Stimulated activated naive CD8-positive, alpha-beta T cell treated with anti-CD3 and anti-CD28 coated beads, Interleukin-15, Interleukin-2, amounts not matched to agents 100 U/mL and 50 U/mL, for 24 hours (primary cell): Measurements from ENCODE around the gene LYZL4.

Source experiments
- ATAC-seq: fragments of 150-1000 bp; cut with Tn5 transposase; one replicate; pipeline ENCODE4 v1.10.0; 2021
- DNase-seq: peaks from one replicate; pipeline ENCODE4 v3.0.0; 2021

Gene LYZL4

GRCh38 chr3:42425736-42426407 is 15.5 kb upstream of the LYZL4 start:
- ATAC-seq (no peak), DNase-seq (no peak)

DNA sequence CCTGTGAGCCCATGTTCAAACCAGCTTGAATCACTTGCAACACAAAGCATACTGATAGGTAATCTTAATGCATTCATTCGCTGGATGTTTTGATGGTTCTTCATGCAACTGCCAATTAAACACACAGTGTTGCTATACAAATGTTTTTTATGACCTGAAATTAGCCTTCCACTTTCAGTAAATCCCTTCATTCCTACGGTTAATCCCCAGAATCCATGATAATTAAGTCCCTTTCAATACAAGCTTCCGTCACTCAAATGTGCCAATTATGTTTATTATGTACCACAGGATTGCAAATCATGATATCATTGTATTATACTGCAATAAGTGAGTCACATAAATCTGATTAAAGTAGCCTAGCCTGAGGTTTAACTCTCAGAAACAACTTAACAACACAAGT is 14.5 kb upstream of the LYZL4 start:
- DNase-seq: no peak
- ATAC-seq: no peak

DNA sequence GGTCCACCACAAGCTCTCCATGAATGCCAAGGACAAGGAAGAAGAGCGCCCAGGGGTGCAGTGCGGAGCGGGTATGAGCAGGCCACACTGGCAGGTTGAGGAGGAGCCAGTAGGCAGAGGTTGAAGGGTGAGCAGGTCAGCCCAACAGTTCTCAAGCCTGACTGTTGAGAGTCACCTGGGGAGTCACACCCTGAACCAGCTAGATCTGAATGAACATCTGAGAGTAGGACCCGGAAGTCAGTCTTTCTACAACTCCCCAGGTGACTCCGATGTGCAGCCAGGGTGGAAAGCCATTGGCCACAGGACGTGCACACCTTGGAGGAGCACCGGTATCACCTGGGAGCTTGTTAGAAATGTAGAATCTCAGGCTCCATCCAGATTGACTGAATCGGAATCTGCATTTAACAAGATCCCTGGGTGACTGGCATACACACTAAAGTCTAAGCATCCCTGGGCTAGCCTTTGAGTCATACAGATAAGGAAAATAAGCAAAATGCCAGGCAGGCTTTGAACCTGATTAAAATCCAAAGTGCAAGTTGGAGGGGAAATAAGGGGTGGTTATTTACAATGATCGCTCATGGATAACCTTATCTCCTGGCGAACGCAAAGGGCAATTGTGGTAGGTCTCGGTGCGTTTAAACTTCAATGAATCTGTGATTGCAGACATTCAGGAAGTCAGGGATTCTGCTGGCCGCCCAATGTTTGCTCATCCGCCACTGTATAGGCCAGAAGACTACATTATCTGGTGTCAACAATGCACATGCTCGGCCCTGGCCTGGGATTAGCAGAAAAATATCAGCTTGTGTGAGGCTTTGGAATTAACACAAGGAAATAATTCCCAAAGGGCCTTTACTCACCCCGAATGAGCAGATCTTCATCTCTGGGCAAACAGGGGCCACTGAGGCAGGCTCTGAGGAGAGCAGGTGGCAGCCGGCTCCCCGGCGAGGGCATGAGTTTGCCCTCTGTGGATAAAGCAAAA is 11.7 kb upstream of the LYZL4 start:
- DNase-seq (no peak), ATAC-seq (no peak)

GRCh38 chr3:42419563-42419962 is 9.2 kb upstream of the LYZL4 start:
- DNase-seq (no peak), ATAC-seq (no peak)

DNA sequence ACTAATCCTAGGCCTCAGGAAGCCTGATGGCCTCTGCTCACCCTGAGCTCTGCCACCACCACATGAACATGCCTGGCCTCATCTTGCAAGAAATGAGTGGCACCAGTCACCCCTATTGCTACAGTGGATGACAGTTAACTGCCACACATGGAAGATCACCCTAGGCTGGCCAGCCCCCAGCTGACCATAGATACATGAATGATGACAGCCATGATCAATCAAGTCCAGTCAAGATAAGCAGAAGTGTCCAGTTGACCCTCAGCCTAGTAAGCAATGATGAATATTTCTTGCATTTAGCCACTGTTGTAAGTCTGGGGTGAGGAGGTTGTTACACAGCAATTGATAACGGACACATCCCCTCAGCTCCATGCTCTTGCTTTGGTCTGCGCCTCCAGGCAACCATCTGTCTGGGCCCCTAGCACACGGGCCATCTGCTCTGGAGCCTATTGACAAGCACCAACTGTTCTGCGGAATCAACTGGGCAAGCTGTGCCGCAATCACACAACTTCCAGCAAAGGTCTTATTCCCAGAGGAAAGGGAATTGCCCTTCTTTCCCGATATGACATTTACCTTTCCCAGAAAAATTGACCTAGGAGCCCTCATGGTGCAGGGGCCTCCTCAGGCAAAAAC is 2.2 kb upstream of the LYZL4 start:
- ATAC-seq: no peak

GRCh38 chr3:42411429-42411828 is 1.0 kb upstream of the LYZL4 start:
- DNase-seq (no peak), ATAC-seq (no peak)

More for the DNA sequence above, 2.2 kb upstream of the LYZL4 start:
- no peak for DNase-seq

DNA sequence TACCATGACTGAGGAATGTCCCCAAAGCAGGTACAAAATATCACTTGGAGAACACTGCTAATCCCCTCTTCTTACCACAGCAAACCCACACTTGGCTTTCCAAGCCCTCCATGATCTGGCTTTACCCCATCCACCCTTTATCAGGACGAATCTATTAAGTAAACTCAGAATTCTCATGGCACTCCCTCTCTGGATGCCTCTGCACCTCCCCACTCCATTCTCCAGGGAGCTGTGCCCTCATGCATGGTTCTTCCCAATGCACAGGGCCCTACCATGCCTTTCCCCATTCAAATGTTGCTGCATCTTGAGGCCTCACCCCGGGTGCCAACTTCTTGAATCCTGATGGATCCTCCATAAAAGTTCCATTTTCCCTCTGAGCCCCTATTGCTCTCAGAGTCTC is 2.3 kb downstream of the LYZL4 start:
- DNase-seq (no peak), ATAC-seq (no peak)

DNA sequence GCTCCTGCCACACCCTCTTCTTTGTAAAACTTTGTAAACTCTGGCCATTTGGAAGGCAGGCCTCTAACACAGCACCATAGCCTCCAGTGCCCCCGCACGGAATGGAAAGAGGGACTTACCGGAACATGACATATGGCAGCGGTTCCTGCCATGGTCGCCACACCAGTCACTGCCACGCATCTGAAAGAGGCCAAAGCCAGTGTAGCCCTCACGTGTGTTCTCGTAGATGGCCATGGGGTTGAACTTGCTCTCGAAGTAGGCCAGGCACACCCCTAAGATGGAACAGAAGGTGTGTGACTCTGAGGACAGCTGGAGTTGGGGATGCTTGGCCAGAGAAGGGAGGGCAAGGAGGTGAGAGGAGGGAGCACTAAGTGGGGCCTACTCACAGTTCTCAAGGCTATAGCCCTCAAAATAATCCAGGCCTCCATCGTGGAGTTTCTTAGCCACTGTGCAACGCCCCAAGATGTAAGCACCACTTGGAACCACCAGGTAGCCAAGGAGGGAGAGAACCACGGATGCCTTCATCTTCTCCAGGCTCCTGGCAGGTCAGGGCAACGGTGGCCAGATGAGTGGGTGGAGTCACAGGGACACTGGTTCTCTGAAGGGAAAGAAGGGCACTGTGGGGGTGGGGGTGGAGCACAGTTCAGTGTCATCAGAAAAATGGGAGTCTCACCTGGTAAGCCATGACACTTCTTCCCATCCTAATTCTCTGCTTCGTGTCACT is 3.5 kb downstream of the LYZL4 start:
- DNase-seq: no peak
- no peak for ATAC-seq

DNA sequence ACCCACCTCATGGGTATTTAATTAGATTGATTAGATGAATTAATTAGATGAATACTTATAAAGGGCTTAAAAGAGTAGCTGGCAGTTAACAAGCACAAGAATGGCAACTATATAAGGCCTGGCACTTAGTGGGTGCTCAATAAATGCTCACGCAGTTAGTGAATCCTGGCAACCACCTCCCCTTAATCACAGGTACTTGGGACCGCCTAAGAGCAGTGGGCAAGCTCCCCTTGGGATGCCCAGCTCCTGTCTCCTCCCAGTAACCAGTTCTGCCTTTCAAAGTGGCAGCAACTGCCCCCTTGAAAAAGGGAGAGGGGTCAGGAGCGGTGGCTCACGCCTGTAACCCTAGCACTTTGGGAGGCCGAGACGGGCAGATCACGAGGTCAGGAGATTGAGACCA is 4.6 kb downstream of the LYZL4 start:
- DNase-seq: no peak
- ATAC-seq: no peak

- DNase-seq (no peak), ATAC-seq (no peak)
These were observed 6.7 kb downstream of the LYZL4 start for GRCh38 chr3:42403737-42404136.

- ATAC-seq: no peak
- no peak for DNase-seq
These were observed 7.9 kb downstream of the LYZL4 start for GRCh38 chr3:42402394-42403096.

DNA sequence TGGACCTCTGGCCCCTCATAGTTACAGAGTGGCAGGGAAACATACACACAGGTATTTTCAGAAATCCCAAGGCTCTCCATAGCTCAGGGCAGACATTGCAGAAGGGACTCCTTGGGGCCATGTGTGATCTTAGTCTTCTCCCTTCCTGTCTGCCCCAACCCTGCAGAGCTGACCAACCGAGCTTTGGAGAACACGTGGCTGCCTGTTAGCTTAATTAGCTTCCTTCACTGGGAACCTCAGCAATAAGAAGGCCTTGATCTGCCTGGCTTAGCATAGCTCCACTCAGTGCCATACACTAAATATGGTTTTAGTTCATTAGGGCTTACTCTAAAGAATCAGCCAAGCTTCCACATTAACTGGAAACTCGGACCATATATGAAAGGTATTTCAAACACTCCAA is 12.3 kb downstream of the LYZL4 start:
- ATAC-seq (no peak), DNase-seq (no peak)

GRCh38 chr3:42397644-42398043 is 12.8 kb downstream of the LYZL4 start:
- DNase-seq: no peak
- no peak for ATAC-seq

DNA sequence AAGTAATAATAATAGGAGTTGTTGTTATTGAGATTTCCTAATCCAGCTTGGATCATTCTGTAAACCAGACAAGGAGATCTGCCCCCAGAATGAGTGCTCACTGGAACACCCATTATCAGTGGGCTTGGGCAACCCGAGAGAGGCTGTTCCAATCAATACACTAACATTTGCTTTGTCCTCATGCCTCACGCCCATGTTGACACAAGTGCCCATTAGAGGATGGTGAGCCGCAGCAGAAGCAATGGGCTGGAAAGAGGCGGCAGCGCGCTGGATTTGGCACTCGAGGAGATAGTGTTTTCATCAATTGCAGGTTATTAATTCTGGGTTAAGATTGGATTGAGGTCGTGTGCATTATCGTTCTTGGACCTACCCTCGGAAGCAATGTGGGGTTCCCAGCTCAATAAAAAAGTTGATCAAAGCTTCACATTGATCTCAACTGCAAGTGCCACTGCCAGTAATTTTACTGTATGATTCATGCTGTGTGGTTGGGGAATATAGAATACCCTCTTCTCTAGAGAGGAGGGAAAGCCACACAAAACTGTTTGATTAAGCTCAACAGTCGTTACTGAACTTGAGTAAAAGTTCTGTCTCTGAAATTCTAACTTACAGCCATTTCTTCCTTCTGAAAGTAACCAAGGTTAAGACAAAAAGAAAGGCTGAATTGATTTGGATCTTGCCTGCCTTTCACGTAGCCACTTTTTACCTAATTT is 15.7 kb downstream of the LYZL4 start:
- no peak for DNase-seq
- peak; percentile 40 for ATAC-seq

GRCh38 chr3:42387802-42388651 is 22.4 kb downstream of the LYZL4 start:
- DNase-seq (peak; percentile 34), ATAC-seq (peak; percentile 95)

DNA sequence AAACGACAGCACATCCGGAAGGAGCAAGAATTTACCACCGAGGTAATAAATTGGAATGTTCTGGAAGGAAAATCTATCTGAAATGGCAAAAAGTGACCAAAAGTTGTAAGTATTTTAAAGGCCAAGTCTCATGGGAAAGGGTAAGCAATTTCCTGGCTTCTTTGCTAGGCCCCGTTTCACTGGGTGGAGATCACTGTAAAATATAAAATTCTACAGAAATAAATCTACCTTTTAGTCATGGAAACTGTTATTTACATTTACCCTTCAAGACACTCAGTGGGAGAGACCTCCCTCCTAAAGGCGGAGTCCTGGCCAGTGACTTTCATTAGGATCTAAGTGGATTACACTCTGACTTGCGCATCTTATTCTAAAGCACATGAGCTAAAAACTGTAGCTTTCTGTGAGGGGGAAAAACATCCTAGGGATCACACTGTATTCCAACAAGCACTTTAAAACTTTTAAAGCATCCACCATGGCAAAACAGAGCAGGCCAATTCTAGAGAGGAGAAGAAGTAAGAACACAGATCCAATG is 28.8 kb downstream of the LYZL4 start:
- DNase-seq (no peak), ATAC-seq (no peak)

GRCh38 chr3:42377681-42378080 is 32.7 kb downstream of the LYZL4 start:
- ATAC-seq: no peak
- DNase-seq: no peak

- DNase-seq: peak; percentile 71
- ATAC-seq: peak; percentile 87
These were observed 34.0 kb downstream of the LYZL4 start for GRCh38 chr3:42376344-42376798.

DNA sequence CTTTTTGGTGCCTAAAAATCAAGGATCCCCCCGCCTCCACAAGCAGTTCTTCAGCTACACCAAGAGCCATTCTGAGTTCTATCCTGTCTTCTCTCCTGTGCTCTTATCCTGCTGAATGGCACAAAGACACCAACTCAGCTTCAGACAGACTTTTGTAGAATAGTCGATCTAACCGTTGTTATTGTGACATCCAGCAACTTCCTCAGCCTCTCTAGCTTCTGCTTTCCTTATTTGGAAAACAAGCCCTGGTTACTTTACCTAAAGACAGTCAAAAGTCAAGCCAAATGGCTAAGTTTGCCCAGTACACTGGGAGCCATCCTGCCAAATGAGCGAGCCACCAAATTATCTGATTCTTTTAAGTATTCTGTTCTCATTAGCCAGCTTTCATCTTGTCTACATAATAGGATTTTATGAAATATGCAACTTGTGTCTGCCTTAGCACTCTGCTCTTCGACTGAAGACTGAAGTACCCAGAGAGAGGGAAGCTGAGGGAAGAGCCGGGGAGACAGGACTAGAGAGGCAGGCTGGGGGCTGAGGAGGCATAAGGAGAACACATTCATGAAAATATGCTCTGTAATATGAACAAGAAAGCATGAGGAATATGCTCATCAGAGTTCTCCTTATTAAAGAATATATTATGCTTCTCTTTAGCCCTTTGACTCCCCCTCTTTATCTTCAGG is 35.1 kb downstream of the LYZL4 start:
- no peak for DNase-seq
- ATAC-seq: no peak
